GM04504 (cell line): Measurements from ENCODE around the gene TRIOBP.
"Not testable (repeated sequence)": the region's sequence is repeated elsewhere in the genome, so short reads cannot be mapped to it uniquely, and the experiment has no call there.

Source experiments
- DNase-seq: peaks from one replicate; pipeline ENCODE4 v3.0.0-alpha.2; 2012; ENCODE audit warnings: low read depth

TRIOBP gene

DNA sequence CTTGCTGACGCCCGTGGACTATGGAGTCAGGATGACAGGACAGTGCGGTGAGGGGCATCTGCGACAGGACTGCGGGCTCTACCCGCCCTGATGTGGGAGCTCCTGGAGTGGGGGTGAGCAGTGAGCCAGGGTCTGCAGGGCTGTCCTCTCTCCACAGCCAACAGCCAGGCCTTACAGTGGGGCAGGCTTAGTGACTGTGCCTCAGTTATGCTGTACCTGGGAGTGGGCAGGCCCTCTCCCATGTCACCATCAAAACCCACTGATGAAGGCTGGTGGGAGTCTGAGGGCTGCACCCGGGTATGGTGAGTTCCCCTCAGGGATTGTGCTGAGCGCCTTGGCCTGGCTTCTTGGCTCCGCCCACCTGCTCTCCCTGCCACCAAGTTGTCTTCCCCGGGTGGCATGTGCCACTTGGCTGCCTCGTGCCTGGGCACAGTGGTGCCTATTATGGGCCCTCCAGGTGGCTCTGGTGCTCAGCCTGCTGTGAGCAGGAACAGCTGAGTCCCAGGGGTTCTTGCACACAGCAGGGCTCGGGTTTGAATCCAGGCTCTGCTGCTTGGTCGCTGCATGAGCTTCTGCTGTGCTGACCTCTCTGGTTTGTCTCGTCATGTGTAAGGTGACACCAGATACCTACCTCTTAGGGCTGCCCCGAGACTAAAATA lies 4.1 kb upstream of the TRIOBP start:
- no peak for DNase-seq

DNA sequence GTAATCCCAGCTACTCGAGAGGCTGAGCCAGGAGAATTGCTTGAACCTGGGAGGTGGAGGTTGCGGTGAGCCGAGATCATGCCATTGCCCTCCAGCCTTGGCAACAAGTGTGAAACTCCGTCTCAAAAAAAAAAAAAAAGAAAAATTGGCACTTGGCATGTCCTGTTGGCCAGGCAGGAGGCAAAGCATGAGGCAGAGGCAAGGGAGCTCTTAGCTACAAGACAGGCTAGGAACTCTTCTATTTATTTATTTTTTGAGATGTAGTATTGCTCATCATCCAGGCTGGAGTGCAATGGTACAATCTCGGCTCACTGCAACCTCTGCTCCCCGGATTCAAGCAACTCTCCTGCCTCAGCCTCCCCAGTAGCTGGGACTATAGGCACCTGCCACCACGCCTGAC lies 2.7 kb upstream of the TRIOBP start:
- DNase-seq = not testable (repeated sequence)

DNA sequence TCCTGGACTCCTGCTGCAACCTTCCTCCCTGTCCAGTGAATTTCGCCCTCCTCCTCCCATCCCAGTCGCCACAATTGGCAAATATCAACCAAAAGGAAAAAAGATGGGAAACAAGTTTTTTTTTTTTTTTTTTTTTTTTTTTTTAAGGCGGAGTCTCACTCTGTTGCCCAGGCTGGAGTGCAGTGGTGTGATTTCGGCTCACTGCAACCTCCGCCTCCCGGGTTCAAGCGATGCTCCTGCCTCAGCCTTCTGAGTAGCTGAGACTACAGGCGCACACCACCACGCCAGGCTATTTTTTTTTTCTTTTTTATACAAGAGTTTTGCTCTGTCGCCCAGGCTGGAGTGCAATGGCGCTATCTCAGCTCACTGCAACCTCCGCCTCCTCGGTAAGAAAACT lies 590 bp upstream of the TRIOBP start:
- not testable (repeated sequence) for DNase-seq

DNA sequence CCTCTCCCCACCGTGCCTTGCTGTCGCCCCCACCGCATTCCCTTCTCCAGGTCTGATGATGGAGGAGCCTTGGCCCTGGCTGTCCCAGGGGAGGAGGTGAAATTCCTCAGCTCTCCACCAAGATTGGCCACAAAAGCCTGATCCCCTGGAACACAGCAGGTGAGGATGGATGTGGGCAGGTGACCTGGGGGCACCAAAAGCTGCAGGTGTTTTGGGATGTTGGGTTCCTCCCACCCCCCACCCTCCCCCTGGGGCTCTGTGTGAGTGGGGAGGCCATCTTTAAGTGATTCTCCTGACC lies 639 bp downstream of the TRIOBP start:
- DNase-seq = no peak

DNA sequence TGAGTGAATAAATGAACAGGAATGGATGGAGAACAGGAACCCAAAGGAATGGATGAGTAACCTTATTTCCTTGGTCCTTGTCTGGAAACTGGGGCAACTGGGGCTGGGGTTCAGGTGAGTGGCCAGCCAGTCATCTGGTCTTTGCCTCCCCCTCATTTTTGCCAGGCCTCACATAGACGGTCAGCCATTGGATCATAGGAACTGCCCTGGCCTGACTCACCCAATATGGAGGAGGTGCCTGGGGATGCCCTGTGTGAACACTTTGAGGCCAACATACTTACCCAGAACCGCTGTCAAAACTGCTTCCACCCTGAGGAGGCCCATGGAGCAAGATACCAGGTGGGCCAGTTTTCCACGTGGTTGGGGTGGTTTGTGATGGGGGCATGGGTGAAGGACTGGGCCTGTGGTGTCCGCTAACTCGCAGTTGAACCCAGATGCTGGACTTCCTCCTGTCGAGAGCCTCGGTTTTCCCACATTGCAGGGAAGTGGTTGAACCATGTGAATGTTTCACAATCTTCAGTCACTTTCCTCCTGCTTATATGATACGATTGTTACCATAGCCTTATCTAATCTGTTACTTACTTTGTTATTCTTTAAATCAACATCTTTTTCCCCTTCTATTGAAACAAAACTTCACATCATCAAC lies 4.4 kb downstream of the TRIOBP start:
- no peak for DNase-seq

DNA sequence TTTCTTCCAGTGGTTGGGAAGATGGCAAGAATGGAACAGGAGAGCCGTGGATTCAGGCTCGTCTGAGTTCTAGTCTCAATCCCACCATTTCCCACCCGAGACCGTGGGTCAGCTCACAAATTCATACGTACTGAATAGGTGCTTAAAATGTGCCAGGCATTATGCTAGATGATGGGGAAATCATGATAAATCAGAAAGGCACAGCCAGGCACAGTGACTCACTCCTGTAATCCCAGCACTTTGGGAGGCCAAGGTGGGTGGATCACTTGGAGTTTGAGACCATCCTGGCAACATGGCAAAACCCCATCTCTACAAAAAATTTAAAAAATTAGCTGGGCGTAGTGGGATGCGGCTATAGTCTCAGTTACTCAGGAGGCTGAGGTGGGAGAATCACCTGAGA lies 7.1 kb downstream of the TRIOBP start:
- DNase-seq = no peak

DNA sequence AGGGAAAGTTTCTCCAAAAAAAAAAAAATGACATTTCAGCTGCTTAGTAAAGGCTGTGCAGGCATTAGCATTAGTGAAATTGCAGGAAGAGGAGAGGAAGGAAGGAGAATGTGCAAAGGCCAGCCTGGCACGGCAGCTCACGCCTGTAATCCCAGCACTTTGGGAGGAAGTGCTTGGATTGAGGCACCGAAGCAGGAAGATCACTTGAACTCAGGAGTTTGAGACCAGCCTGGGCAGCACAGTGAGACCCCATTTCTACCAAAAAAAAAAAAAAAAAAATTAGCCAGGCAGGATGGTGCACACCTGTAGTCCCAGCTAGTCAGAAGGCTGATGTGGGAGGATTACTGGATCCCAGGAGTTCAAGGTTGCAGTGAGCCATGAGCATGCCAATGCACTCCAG lies 7.8 kb downstream of the TRIOBP start:
- DNase-seq = no peak

DNA sequence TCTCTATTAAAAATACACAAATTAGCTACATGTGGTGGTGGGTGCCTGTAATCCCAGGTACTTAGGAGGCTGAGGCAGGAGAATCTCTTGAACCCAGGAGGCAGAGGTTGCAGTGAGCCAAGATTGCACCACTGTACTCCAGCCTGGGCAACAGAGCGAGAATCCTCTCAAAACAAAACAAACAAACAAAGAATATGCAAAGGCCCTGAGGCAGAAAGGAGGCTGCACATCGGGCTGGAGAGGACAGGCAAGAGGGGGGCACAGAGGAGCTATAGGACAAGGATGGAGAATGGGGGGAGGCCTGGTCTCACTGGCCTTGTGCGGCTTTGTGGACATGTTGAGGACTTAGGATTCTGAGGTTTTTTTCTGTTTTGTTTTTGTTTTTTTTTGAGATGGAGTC lies 8.4 kb downstream of the TRIOBP start:
- DNase-seq = no peak

DNA sequence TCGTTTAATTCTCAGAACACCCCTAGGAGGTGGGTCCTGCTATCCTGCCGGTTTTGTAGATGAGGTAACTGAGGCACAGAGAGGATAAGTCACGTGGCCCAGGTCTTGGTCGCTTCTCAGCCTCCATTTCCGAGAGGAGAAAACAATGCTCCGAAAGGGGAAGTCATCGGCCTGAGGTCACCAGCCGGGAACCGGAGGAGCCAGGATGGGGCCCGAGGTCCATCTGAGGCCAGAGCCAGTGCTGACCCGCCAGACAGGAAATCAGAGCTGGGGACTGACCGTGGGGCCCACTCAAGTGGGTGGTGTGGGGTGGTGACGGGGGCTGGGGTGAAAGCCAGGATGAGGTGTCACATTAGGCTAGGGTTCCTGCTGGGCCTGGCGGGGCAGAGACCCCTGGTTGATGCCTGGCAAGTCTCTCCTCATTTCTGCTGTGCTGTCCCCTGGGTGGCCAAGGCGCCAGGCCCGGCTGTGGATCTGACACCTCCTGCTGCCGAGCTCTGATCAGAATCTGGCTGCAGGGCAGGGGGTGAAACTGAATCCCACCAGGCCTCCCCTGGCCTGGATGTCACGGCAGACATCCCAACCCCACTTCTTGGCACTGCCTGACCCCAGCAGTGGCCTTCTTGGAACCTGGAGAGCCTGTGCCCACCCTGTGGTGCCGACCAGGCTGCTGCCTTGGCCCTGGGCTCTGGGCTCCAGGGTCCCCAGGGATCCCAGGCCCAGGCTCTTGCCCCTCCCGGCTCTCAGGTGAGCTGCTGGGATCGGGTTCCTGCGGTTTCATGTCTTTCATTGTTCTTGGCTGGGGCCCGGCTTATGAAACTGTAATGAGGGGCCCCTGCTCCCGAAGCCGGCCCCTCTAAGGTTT lies 12.0 kb downstream of the TRIOBP start:
- DNase-seq = no peak

DNA sequence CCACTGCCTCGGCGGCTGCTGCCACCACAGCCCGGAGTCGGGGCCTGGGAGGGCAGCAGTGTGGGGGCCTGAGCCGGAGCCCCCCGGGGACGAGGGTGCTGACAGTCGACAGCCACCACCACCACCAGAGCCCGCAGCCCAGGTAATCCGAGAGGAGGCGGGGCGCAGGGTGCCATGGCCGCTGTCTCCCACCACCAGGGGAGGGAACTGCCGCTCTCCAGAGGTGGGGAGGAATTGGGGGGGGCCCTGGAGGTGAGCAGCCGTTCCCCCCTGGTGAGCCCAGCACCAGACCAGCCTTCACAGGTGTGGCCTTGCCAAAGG lies 12.6 kb downstream of the TRIOBP start:
- no peak for DNase-seq

DNA sequence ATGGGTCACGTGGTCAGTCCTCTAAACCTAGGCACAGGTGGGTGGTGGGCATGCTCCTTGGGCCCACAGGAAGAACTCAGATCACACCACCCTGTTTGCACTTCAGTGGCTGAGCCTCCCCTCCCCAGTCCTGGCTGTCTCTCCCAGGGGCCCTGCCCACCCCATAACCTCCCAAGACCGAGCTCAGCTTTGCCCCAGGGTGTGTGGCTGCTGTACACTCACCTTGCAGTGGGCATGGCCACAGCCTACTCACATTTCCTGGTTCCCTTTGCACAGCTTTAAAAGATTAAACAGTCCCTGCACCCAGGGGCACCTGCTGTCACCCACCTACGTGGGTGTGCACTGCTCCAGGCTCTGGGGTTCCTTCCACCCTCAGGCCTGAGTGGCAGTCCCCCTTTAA lies 13.8 kb downstream of the TRIOBP start:
- no peak for DNase-seq

DNA sequence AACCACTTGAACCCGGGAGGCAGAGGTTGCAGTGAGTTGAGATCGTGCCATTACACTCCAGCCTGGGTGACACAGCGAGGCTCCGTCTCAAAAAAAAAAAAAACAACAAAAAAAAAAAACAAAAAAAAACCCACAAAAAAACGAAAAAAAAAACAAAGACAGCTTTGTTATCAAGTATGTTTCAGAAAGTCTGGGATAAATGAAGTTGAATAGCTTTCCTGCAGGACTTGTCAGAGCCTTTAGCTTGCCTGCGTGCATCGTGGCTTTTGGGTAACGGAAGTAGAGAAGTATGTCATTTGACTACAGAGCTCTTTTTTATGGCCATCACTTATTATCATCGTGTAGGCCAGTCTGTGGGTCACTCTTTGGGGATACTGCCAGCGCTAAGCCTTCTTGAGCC lies 14.6 kb downstream of the TRIOBP start:
- DNase-seq = no peak

DNA sequence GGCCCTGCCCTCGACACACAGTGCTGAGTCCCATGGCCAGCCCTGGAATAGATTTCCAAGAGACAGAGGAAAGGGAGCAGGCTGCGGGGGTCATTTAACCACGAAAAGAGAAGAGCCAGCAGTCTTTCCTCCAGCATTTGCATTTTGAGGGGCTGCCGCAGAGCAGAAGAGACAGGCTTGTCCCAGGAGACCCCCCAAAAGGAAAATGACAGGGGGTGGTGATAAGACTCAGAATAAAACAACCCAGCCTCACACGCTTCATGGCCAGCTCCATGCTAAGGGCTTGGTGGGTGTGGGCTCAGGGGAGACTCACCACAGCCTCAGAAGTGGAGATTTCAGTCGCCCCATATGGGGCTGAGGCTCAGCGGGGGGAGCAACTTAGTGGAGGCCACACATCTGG lies 16.9 kb downstream of the TRIOBP start:
- no peak for DNase-seq

DNA sequence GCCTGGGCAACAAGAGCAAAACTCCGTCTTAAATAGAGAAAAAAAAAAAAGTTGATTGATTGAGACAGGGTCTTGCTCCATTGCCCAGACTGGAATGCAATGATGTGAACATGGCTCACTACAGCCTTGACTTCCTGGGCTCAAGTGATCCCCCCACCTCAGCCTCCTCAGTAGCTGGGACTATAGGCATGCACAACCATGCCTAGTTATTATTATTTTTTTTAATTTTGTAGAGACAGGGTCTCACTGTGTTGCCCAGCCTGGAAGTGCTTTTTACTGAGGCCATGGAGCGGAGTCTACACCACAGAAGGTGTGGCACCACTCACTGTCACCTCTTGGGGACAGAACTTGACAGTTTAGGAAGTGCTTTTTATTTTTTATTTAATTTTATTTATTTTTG lies 17.8 kb downstream of the TRIOBP start:
- no peak for DNase-seq

DNA sequence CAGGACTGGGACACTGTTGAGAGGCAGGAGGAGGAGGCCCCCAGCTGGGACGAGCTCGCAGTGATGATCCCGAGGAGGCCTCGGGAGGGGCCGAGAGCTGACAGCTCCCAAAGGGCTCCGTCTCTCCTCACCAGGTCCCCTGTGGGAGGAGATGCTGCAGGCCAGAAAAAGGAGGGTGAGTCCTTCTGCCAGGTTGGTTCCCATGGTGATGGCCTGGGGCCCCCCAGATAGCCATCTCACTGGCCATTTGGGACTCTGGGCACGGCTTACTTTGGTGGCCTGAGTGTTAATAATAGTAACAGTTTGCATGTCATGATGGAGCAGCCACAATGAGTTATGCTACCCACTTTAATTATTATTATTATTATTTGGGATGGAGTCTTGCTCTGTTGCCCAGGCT lies 18.9 kb downstream of the TRIOBP start:
- DNase-seq = no peak

DNA sequence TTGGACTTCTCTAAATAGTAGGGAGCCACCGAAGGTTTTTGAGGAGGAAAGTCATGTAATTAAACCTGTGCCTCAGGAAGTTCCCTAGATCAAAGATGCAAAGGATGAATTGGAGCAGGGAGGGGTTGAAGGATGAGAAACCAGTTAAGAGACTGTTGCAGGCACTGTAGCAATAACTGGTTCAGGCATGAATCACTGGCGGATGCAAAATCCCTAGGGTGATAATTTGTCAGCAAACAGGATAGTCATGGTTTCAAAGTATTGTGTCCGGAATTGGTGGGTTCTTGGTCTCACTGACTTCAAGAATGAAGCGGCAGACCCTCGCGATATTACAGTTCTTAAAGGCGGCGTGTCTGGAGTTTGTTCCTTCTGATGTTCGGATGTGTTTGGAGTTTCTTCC lies 19.9 kb downstream of the TRIOBP start:
- DNase-seq = peak; percentile 56

DNA sequence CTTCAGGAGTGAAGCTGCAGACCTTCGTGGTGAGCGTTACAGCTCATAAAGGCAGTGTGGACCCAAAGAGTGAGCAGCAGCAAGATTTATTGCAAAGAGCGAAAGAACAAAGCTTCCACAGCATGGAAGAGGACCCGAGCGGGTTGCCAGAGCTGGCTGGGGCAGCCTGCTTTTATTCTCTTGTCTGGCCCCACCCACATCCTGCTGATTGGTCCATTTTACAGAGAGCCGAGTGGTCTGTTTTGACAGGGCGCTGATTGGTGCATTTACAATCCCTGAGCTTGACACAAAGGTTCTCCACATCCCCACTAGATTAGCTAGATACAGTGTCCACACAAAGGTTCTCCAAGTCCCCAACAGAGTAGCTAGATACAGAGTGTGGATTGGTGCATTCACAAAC lies 20.4 kb downstream of the TRIOBP start:
- not testable (repeated sequence) for DNase-seq

DNA sequence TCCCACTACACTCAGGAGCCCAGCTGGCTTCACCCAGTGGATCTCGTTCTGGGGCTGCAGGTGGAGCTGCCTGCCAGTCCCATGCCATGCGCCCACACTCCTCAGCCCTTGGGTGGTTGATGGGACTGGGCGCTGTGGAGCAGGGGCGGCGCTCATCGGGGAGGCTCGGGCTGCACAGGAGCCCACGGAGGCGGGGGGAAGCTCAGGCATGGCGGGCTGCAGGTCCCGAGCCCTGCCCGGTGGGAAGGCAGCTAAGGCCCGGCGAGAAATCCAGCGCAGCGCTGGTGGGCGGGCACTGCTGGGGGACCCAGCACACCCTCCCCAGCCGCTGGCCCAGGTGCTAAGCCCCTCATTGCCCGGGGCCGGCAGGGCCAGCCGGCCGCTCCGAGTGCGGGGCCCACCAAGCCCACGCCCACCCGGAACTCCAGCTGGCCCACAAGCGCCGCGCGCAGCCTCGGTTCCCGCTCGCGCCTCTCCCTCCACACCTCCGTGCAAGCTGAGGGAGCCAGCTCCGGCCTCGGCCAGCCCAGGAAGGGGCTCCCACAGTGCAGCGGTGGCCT lies 21.0 kb downstream of the TRIOBP start:
- not testable (repeated sequence) for DNase-seq

DNA sequence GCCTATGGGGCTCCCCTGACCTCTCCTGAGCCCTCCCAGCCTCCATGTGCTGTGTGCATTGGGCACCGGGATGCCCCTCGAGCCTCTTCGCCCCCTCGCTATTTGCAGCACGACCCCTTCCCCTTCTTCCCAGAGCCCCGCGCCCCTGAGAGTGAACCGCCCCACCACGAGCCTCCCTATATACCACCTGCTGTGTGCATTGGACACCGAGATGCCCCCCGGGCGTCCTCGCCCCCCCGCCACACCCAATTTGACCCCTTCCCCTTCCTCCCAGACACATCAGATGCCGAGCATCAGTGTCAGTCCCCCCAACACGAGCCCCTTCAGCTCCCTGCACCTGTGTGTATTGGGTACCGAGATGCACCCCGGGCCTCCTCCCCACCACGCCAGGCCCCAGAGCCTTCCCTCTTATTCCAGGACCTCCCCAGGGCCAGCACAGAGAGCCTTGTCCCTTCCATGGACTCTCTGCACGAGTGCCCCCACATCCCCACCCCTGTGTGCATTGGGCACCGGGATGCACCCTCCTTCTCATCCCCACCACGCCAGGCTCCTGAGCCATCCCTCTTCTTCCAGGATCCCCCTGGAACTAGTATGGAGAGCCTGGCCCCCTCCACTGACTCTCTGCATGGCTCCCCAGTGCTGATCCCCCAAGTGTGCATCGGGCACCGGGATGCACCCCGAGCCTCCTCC lies 28.8 kb downstream of the TRIOBP start:
- DNase-seq = no peak

DNA sequence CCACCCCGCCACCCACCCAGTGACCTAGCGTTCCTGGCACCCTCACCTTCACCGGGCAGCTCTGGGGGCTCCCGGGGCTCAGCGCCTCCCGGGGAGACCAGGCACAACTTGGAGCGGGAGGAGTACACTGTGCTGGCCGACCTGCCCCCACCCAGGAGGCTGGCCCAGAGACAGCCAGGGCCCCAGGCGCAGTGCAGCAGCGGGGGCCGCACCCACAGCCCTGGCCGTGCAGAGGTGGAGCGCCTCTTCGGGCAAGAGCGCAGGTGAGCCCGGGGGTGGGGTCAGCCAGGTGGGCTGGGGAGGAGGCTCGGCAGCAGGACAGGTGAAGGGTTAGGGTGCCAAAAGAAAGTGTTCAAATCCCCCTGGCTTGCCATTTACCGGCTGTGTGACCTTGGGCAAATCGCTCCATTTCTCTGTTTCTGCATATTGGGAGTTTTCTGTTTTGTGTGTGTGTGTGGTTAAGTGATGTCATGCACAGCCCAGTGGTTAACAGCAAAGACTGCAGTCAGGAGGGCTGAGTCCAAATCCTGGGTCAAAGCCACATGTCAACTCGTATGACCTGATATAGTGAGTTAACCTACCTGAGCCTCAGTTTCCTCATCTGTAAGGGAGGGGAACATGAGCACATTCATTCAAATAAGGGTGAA lies 29.5 kb downstream of the TRIOBP start:
- no peak for DNase-seq

DNA sequence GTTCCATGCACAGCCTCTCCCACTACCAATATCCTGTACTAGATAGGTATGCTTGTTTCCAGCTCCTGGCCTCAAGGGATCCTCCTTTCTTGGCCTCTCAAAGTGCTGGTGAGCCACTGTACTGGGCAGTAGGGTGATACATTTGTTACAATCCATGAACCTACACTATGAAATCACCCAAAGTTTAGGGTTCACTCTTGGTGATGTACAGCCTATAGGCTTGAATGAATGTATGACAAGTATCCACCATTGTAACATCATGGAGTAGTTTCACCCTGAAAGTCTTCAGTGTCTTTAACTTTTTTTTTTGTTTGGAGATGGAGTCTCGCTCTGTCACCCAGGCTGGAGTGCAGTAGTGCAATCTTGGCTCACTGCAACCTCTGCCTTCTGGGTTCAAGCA lies 31.8 kb downstream of the TRIOBP start:
- DNase-seq = no peak

DNA sequence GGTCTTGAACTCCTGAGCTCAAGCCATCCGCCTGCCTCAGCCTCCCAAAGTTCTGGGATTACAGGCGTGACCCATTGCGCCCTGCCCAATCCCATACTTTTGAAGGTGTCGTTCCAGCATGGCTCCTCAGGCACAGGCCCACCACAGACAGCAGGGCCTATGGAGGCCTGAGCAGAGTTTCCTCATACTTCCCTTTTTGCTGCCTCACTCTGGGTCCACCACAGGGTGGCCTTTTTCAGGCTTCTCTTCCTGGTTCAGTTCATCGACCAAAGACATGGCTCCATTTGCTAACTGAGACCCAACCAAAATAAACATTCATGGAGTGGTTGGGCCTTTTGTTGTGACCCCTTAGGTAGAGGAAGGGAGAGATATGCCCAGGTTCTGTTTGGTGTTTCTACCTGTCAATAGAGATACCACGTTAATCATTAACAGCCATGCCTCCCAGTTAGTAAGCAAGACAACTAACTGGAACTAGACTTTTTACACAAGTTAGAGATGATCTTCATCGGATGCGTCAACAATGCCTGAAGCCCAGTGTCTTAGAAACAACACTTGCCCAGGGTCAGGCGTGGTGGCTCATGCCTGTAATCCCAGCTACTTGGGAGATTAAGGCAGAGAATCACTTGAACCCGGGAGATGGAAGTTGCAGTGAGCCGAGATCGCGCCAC lies 35.1 kb downstream of the TRIOBP start:
- DNase-seq = no peak
